Parathyroid adenoma (tissue), 2 donors: ENCODE measurements around the gene CREB3L2.

ENCODE experiments used
- H2AFZ ChIP-seq: fragments of 300-600 bp; sonication (generic); one replicate; pipeline ENCODE4 v1.7.0; 2017; ENCODE audit warnings: antibody characterized with exemption, mild to moderate bottlenecking
- H3K27ac ChIP-seq: fragments of 300-600 bp; sonication (generic); one replicate; pipeline ENCODE4 v1.7.0; 2017
- H3K27me3 ChIP-seq: fragments of 300-600 bp; sonication (generic); one replicate; pipeline ENCODE4 v1.7.0; 2017; ENCODE audit warnings: low read length; ENCODE audit not compliant: control insufficient read depth, insufficient read depth
- H3K36me3 ChIP-seq: fragments of 300-600 bp; sonication (generic); one replicate; pipeline ENCODE4 v1.7.0; 2017; ENCODE audit warnings: low read length; ENCODE audit not compliant: control insufficient read depth, insufficient read depth
- H3K4me1 ChIP-seq: fragments of 300-600 bp; sonication (generic); one replicate; pipeline ENCODE4 v1.7.0; 2017; ENCODE audit warnings: control low read depth
- H3K4me2 ChIP-seq: fragments of 300-600 bp; sonication (generic); one replicate; pipeline ENCODE4 v1.7.0; 2017; ENCODE audit warnings: low read length
- H3K4me3 ChIP-seq: fragments of 300-600 bp; sonication (generic); one replicate; pipeline ENCODE4 v1.7.0; 2017; ENCODE audit warnings: low read depth, low read length
- H3K79me2 ChIP-seq: fragments of 300-600 bp; sonication (generic); one replicate; pipeline ENCODE4 v1.7.0; 2017; ENCODE audit warnings: control low read depth
- H3K9ac ChIP-seq: fragments of 300-600 bp; sonication (generic); one replicate; pipeline ENCODE4 v1.7.0; 2017; ENCODE audit warnings: mild to moderate bottlenecking
- H3K9me3 ChIP-seq: fragments of 300-600 bp; sonication (generic); one replicate; pipeline ENCODE4 v1.7.0; 2017; ENCODE audit warnings: low read length; ENCODE audit not compliant: control insufficient read depth
- CTCF ChIP-seq: fragments of 300-600 bp; sonication (generic); IDR thresholded peaks from one replicate; pipeline ENCODE4 v1.7.0; 2017; ENCODE audit warnings: antibody characterized with exemption, mild to moderate bottlenecking
- donor health status: primary hyperparathyroidism.

Gene CREB3L2

GRCh38 chr7:137987018-137987349, 14.9 kb downstream of the CREB3L2 start:
- Histone ChIP-seq H3K36me3 (no peaks in the 10 kb centered on the region), H3K4me3 (no peak overlapping the region), H3K27me3 (no peaks in the 10 kb centered on the region), H3K4me1 (peaks cover 54% of the 10 kb centered on the region), H3K9ac (no peak overlapping the region), H3K27ac (peak overlapping the region; percentile 78), H2AFZ (peak overlapping the region; percentile 28), H3K79me2 (peaks cover 56% of the 10 kb centered on the region), H3K4me2 (peak overlapping the region; percentile 53), H3K9me3 (no peaks in the 10 kb centered on the region)
- no peak for TF ChIP-seq CTCF

- peak overlapping the region; percentile 53 for H3K4me2 ChIP-seq
- H3K27me3 ChIP-seq: no peaks in the 10 kb centered on the region
- H3K9ac ChIP-seq: no peak overlapping the region
- peak overlapping the region; percentile 78 for H3K27ac ChIP-seq
- no peaks in the 10 kb centered on the region for H3K36me3 ChIP-seq
- no peak for TF ChIP-seq CTCF
- peak overlapping the region; percentile 28 for H2AFZ ChIP-seq
- peaks cover 56% of the 10 kb centered on the region for H3K4me1 ChIP-seq
- H3K4me3 ChIP-seq: no peak overlapping the region
- no peaks in the 10 kb centered on the region for H3K9me3 ChIP-seq
- H3K79me2 ChIP-seq: peaks cover 61% of the 10 kb centered on the region
Observed at GRCh38 chr7:137986252-137987017, 15.5 kb downstream of the CREB3L2 start.

GRCh38 chr7:137985897-137986251, 16.0 kb downstream of the CREB3L2 start:
- Histone ChIP-seq H3K4me3 (no peak overlapping the region), H3K4me1 (peaks cover 62% of the 10 kb centered on the region)

GRCh38 chr7:137985253-137985896, 16.5 kb downstream of the CREB3L2 start:
- Histone ChIP-seq H3K9me3 (no peaks in the 10 kb centered on the region), H3K4me1 (peaks cover 63% of the 10 kb centered on the region), H3K36me3 (no peaks in the 10 kb centered on the region), H3K9ac (no peak overlapping the region), H3K79me2 (peaks cover 72% of the 10 kb centered on the region), H3K27ac (peak overlapping the region; percentile 78), H3K27me3 (no peaks in the 10 kb centered on the region), H3K4me2 (no peak overlapping the region), H3K4me3 (no peak overlapping the region), H2AFZ (no peak overlapping the region)
- TF ChIP-seq CTCF: no peak

More at GRCh38 chr7:137985897-137986251, 16.0 kb downstream of the CREB3L2 start:
- H3K27ac ChIP-seq: peak overlapping the region; percentile 78
- H3K36me3 ChIP-seq: no peaks in the 10 kb centered on the region
- H3K79me2 ChIP-seq: peaks cover 67% of the 10 kb centered on the region
- no peaks in the 10 kb centered on the region for H3K9me3 ChIP-seq
- H3K27me3 ChIP-seq: no peaks in the 10 kb centered on the region
- no peak overlapping the region for H2AFZ ChIP-seq
- H3K9ac ChIP-seq: no peak overlapping the region
- peak overlapping the region; percentile 53 for H3K4me2 ChIP-seq
- no peak for TF ChIP-seq CTCF
